ENCODE data around the gene AHSA1.
A peak's percentile ranks its signal among the peaks of the same experiment; 100 is the strongest.

AHSA1 gene

DNA sequence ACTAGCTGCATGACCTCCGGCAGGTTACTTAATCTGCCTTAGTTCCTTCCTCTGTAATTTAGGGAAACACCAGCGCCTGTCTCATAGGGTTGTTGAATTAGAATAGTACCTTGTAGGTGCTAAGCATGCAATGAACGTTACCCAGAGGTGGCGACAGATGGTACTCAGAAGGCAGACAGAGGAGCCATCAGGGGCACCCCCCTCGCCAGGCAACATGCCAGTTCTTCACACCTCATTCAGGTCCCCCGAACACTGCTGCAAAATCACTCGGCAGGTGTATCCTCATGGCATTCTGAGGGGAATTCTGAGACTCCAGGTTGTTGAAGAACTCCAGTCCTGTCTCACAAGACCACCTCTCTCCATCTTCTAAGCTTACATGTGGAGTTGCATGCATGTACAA, 30.7 kb downstream of the AHSA1 start:
- Mint-ChIP-seq H3K27ac (no peak overlapping the region), H3K36me3 (no peaks in the 10 kb centered on the region), H3K4me3 (no peak overlapping the region), H3K9me3 (no peaks in the 10 kb centered on the region), H3K4me1 (no peaks in the 10 kb centered on the region)
- ATAC-seq (no peak), DNase-seq (ENCODE audit: low spot score in 2 of 2) (no peak)

DNA sequence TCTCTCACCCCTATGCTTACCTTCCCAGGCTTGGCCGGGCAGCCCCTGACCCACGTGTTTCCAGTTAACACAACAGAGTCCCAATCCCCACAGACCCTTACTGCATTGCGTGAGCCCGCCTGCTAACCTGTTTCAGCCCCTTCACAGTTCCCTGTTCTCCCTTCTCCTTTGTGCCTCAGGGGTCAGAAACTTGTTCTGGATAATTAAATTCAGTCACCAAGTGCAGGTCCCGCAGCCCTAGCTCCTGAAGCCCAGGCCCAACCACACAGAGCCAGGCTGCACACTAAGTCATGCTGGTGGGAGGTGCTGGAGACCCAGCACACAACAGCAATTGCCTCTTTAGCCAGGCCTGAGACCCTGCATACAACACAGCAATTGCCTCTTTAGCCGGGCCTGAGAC, 31.1 kb downstream of the AHSA1 start:
- ATAC-seq, result no peak
- DNase-seq (ENCODE audit: low spot score in 2 of 2), result no peak
- H3K9me3 Mint-ChIP-seq, result no peaks in the 10 kb centered on the region
- H3K4me1 Mint-ChIP-seq, result no peaks in the 10 kb centered on the region
- H3K4me3 Mint-ChIP-seq, result no peak overlapping the region
- no peaks in the 10 kb centered on the region for H3K36me3 Mint-ChIP-seq
- H3K27ac Mint-ChIP-seq, result no peak overlapping the region

DNA sequence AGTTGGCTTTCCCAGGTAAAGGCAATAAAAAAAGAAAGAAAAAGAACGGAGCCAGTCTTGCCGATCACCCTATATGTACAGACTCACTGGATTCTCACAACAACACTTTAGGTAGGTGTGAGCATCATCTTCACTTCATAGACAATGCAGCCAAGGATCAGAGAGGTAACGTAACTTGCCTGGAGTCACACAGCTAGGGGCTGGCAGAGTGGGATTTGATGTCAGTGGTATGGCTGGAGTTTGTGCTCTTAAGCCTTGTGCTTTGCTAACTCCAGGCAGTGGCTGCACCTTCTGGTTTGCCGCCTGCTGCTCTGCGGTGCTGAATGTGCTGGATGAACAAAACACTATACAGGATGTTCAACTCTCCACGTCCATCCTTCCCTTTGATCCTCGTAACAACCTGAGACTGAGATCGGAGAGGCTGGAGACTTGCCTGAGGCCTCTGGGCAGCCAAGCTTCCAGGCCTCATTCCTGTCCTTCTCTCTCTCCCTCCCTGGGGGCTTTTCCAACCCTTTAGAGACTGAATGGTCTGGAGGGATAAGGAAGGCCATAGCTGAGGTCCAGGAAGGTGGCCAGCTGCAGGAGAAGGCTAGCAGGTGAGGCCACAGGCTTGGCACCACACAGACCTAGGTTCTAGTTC, 32.6 kb downstream of the AHSA1 start:
- ATAC-seq (no peak), DNase-seq (ENCODE audit: low spot score in 2 of 2) (no peak)
- no peaks in the 10 kb centered on the region for H3K9me3 Mint-ChIP-seq
- no peak overlapping the region for H3K4me3 Mint-ChIP-seq
- H3K4me1 Mint-ChIP-seq, result no peaks in the 10 kb centered on the region
- no peaks in the 10 kb centered on the region for H3K36me3 Mint-ChIP-seq
- H3K27ac Mint-ChIP-seq, result no peak overlapping the region

DNA sequence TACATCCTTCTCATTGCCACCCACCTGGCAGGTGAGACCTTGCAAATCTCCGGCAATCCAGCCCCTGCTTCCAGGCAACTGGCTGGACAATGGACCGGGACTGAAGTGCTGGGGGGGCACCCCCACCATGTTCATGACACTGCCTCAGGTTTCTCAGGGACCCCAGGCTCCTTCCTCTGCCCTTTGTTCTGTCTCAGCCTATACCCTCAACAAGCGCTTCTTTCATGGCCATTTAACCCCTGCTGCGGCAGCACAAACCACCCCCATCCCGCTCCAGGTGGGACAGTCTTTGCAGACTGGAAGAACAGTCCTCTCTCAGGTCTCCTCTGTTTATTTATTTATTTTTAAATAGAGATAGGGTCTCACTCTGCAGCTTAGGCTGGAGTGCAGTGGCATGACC, 33.2 kb downstream of the AHSA1 start:
- Mint-ChIP-seq H3K27ac (no peak overlapping the region), H3K9me3 (no peaks in the 10 kb centered on the region), H3K4me3 (no peak overlapping the region), H3K36me3 (no peaks in the 10 kb centered on the region), H3K4me1 (no peaks in the 10 kb centered on the region)
- no peak for DNase-seq (ENCODE audit: low spot score in 2 of 2)
- no peak for ATAC-seq

DNA sequence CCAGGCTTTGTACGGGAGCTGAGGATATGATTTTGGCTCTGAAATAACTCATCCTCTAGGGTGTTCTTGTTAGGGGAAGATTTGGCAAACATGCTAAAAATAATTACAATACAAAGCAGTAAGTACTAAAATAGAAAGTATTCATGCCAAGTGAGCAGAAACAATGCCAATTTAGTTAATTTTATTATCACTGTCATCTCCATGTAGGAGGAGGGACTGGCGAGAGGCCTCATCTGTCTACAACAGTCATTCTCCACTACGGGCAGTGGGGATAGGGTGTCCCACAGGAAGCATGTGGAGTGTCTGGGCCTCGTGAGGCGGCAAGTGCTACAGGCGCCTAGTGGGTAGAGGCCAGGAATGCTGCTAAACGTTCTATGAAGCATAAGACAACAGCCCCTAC, 37.4 kb downstream of the AHSA1 start:
- peaks cover 16% of the 10 kb centered on the region for H3K4me1 Mint-ChIP-seq
- no peak for ATAC-seq
- H3K27ac Mint-ChIP-seq, result no peak overlapping the region
- no peaks in the 10 kb centered on the region for H3K36me3 Mint-ChIP-seq
- DNase-seq (ENCODE audit: low spot score in 2 of 2), result no peak
- H3K4me3 Mint-ChIP-seq, result no peak overlapping the region
- no peaks in the 10 kb centered on the region for H3K9me3 Mint-ChIP-seq

DNA sequence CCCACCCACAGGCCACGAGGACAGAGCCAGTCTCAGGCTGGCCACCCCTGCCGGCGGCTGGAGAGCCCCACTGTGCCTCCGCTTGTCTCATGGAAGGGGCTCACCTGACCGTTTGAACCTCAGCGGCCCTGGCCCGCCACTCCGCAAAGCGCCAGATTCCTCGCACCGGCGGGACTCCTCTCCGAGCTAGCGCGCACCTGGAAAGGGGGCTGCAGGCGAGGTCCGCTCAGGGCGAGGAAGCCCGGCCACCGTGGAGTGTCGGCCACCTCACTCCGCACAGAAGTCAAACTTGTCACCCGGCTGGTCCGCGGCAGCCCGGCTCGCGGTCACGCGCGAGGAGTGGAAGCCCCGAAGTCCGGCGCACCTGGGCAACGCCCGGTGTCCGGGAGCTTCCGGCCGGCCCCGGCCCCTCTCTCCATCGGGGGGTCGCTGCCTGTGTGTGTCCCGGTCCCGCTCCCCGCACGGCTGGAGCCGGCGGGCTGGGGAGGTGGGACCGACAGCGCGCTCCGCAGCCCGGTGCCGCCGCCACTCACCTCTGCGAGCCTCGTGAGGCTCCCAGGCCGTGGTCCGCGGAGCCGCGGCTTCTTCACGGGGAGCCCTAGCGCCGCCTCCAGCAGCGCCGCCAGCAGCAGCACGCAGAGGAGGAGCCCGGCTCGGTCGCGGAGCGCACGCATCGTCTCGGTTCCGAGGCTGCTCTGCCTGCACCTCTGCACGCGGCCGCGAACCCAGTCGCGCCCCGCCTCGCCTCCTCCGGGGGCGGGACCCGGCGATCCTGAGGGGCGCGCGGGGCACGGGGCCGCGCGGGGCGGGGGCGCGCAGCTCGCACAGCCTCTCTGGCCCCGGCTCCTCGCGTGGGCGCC, 40.5 kb downstream of the AHSA1 start, which contains the start of gene ISM2:
ISM2 (minus strand) TSS at position 697 of the 860 bp plus-strand sequence; CDS start at position 674, 23 bp downstream.
- peak in 1 of 2 donors; percentile 15 for DNase-seq (ENCODE audit: low spot score in 2 of 2)
- Mint-ChIP-seq H3K4me1 (peaks cover 19% of the 10 kb centered on the region), H3K36me3 (no peaks in the 10 kb centered on the region), H3K4me3 (peak within 1 kb of the TSS; percentile 48), H3K9me3 (peaks cover 3% of the 10 kb centered on the region), H3K27ac (no peak within 1 kb of the TSS)
- ATAC-seq, result peak; percentile 89

DNA sequence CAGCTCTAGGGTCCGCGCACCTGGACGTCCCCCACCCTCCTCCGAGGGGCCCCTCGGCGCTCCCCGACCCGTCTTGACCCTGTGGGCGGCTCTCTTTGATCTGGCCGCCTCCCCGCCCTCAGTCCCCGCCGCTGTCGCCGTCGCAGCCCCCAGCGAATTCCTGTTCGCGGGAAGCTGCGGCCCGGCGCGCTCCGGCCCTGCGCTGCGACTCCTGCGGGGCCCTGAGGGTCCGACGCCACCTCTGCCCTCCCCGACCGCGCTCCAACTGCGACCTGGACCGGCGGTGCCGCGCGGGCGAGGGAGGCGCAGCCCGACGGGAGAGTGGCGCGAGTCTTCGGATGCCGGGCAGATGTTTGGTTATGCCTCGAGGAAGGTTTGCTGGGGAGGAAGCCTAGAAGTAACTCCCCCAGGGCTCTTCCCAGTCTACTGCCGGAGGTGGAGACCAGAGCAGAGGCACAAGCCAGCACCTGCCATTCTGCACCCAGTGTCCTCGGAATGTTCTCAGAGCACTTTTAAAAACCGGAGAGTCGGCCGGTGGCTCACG, 41.2 kb downstream of the AHSA1 start:
- ATAC-seq (peak; percentile 23), DNase-seq (ENCODE audit: low spot score in 2 of 2) (no peak)
- Mint-ChIP-seq H3K9me3 (peaks cover 3% of the 10 kb centered on the region), H3K27ac (no peak overlapping the region), H3K4me1 (peaks cover 19% of the 10 kb centered on the region), H3K4me3 (peak overlapping the region; percentile 48), H3K36me3 (no peaks in the 10 kb centered on the region)

DNA sequence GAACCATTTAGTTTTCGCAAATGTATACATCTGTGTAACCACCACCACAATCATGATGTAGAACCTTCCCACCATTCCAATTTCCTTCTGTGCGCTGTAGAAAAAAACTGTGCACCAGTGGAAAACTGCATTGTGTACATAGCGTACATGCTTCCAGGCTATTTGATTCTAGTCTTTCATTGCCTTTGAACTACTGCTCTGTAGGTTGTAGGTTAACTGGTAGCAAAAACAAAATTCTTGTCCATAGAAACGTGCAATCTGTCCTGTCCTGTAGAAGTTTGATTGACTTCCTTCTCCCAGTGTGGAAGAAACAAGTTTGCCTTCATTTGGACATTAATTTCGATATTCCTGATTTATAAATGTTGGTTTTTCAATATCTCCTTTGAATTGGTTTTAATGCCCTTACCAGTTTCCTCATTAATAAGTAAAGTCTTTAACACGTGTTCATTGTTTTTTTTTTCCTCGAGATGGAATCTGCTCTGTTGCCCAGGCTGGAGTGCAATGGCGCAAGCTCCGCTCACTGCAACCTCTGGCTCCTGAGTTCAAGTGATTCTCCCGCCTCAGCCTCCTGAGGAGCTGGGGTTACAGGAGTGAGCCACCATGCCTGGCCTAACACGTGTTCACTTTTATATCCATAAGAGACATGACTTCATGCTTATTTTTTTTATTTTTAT, 44.4 kb downstream of the AHSA1 start:
- H3K36me3 Mint-ChIP-seq, result no peaks in the 10 kb centered on the region
- DNase-seq (ENCODE audit: low spot score in 2 of 2), result no peak
- H3K4me3 Mint-ChIP-seq, result no peak overlapping the region
- H3K9me3 Mint-ChIP-seq, result peaks cover 3% of the 10 kb centered on the region
- no peak for ATAC-seq
- peaks cover 19% of the 10 kb centered on the region for H3K4me1 Mint-ChIP-seq
- H3K27ac Mint-ChIP-seq, result no peak overlapping the region

DNA sequence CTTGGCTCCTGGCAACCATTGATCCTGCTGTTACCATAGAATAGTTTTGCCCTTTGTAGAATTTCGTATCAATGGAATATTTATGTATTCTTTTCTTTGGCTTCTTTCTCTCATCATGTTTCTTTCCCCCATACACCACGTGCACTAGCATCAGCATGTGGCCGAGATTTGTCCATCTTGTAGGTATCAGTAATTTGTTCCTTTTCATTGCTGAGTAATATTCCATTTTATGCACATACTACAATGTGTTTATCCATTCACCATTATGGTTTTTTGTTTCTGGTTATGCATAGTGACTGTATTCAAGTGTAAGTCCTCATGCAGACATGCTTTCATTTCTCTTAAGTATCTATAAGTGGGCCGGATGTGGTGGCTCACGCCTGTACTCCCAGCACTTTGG, 45.2 kb downstream of the AHSA1 start:
- no peak overlapping the region for H3K27ac Mint-ChIP-seq
- H3K36me3 Mint-ChIP-seq, result peaks cover 5% of the 10 kb centered on the region
- DNase-seq (ENCODE audit: low spot score in 2 of 2) (no peak), ATAC-seq (no peak)
- H3K4me1 Mint-ChIP-seq, result peaks cover 13% of the 10 kb centered on the region
- no peak overlapping the region for H3K4me3 Mint-ChIP-seq
- peaks cover 3% of the 10 kb centered on the region for H3K9me3 Mint-ChIP-seq

DNA sequence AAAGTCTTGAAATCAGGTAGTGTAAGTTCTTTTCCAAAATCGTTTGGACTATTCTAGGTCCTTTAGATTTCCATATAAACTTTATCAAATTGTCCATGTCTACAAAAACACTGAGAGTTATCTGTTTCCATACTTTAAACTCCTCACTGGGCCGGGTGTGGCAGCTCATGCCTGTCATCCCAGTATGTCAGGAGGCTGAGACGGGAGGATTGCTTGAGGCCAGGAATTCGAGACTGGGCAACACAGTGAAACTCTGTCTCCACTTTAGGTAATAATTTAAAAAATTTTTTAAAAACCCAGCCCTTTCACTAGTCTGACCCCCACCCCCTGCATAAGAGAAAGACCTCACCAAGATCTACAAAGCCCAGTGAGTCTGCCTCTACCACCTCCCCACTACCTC, 47.1 kb downstream of the AHSA1 start:
- ATAC-seq (no peak), DNase-seq (ENCODE audit: low spot score in 2 of 2) (no peak)
- H3K4me3 Mint-ChIP-seq, result no peak overlapping the region
- H3K4me1 Mint-ChIP-seq, result peaks cover 6% of the 10 kb centered on the region
- peaks cover 15% of the 10 kb centered on the region for H3K36me3 Mint-ChIP-seq
- no peak overlapping the region for H3K27ac Mint-ChIP-seq
- H3K9me3 Mint-ChIP-seq, result peaks cover 3% of the 10 kb centered on the region

DNA sequence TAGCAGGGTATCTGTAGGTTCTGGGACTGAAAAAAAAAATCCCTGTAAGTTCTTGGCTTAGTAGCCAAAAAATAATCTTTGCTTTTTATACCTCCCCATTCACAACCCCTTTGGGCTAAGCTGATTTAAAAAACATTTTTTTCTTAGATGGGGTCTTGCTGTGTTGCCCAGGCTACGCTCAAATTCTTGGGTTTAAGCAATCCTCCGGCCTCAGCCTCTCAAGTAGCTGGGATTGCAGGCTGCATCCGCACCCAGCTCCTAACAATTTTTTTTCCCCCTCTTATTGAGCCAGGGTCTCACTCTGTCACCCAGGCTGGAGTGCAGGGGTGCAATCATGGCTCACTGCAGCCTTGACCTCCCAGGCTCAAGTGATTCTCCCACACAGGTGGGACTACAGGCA, 49.9 kb downstream of the AHSA1 start:
- Mint-ChIP-seq H3K4me3 (no peak overlapping the region), H3K27ac (no peak overlapping the region), H3K4me1 (no peaks in the 10 kb centered on the region), H3K36me3 (peaks cover 41% of the 10 kb centered on the region), H3K9me3 (peaks cover 3% of the 10 kb centered on the region)
- DNase-seq (ENCODE audit: low spot score in 2 of 2) (no peak), ATAC-seq (no peak)

DNA sequence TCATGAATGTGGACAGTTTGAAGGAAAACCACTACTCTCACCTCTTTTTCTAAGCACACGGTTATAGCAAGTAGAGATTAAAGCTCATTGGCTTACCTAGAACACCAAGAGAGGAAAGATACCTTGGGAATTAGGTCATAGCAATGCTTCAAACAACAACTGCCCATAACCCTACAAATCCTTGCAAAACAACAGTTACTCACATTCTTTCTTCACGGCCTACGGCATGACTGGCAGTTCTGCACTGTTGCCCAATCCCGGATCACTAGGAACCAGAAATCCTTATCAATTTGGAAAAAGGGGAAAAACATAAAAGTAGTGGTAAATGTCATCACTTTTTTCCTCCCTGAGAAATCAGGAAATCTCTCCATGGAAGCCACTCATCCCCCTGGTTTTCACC, 50.4 kb downstream of the AHSA1 start:
- no peak for ATAC-seq
- no peak overlapping the region for H3K27ac Mint-ChIP-seq
- peaks cover 46% of the 10 kb centered on the region for H3K36me3 Mint-ChIP-seq
- no peak overlapping the region for H3K4me3 Mint-ChIP-seq
- no peak for DNase-seq (ENCODE audit: low spot score in 2 of 2)
- H3K9me3 Mint-ChIP-seq, result peaks cover 1% of the 10 kb centered on the region
- H3K4me1 Mint-ChIP-seq, result no peaks in the 10 kb centered on the region

DNA sequence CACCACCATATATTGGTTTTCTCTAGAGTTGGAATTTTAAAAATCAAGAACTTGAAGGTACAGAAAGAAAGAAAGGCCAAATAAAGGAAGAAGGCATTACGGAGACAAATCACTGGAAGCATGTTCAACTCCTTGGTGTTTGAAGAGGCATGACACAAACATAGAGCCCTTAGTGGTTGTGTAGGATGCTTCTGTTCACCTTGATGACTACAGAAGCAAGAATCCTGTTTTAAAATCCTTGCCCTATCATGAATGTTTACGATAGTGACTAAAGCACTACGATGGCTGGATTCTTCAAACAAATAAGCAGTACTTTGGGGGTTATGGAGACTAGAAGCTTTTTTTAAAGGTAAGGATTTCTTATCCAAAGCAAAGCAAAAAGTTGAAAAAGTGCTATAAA, 51.0 kb downstream of the AHSA1 start:
- ATAC-seq, result no peak
- no peak for DNase-seq (ENCODE audit: low spot score in 2 of 2)
- H3K9me3 Mint-ChIP-seq, result no peaks in the 10 kb centered on the region
- H3K36me3 Mint-ChIP-seq, result peaks cover 52% of the 10 kb centered on the region
- H3K4me1 Mint-ChIP-seq, result no peaks in the 10 kb centered on the region
- H3K4me3 Mint-ChIP-seq, result no peak overlapping the region
- H3K27ac Mint-ChIP-seq, result no peak overlapping the region

DNA sequence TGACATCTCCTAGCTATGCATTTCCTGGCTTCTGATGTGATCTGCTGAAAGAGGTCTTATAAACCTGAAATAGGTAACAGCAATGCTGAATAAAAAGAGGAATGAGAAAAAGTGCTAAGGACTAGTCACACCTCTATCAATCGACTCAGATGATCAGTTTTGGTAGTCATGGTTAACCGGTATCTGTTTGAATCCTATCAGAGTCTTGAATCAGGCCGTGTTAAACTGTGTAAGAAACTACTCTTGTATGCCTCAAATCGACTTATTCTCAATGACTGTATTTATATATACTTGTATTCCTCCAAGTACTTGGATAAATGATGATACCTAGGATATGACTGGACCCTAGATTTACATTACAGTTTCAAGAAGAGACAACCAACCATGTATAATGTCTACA, 51.5 kb downstream of the AHSA1 start:
- H3K36me3 Mint-ChIP-seq, result peaks cover 56% of the 10 kb centered on the region
- ATAC-seq, result no peak
- no peak for DNase-seq (ENCODE audit: low spot score in 2 of 2)
- no peak overlapping the region for H3K4me3 Mint-ChIP-seq
- H3K27ac Mint-ChIP-seq, result no peak overlapping the region
- H3K9me3 Mint-ChIP-seq, result no peaks in the 10 kb centered on the region
- no peaks in the 10 kb centered on the region for H3K4me1 Mint-ChIP-seq

DNA sequence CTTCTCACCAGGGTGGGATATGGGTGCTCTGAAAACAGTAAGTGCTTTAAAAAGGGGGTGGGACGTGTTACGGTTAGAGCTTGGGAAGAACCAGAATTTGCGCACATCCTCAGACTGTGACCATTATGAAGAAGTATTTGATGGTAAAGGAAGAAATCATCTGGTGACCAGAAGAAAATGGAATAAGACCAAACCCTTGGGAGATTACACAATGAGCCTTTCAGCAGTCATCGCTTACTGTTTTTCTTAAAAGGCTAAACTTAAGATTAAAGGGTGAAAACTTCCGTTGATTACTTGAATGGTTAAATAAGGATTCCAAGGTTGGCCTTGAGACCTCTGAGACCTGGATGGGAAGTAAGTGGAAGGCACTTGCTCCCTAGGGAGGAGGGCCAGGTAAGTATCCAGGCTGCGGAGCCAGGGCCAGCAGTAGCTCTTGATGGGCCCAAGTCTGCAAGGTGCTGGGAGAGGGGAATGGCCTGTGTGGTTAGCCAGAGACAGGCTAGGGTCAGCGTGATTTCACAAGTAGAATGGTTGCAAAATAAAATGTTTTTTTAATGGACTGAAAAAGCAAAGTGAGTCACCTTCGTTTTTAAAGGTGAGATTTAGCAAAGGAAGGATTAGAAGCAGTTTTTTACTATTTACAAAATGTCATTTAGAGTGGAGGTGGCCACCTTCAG, 53.7 kb downstream of the AHSA1 start:
- ATAC-seq, result no peak
- Mint-ChIP-seq H3K4me3 (no peak overlapping the region), H3K4me1 (no peaks in the 10 kb centered on the region), H3K27ac (no peak overlapping the region), H3K9me3 (no peaks in the 10 kb centered on the region), H3K36me3 (peaks cover 78% of the 10 kb centered on the region)
- DNase-seq (ENCODE audit: low spot score in 2 of 2), result no peak

All from stimulated activated effector memory CD8-positive, alpha-beta T cell treated with anti-CD3 and anti-CD28 coated beads, Interleukin-12 subunit alpha, Interleukin-12 subunit beta, amount 100 ng/mL, for 72 hours (primary cell).